ENCODE results near the gene CHRM2. TPM values are rescaled to one million over a fixed set of nuclear protein-coding genes. Genes with fewer than 3 reads are reported as not detected.

CHRM2 gene
- total RNA-seq, 1 experiment from 2014 or later, result not detected

- H2AFZ ChIP-seq (ENCODE audit: low read depth, low read length, poor library complexity, severe bottlenecking), result no peak overlapping the region
- ATAC-seq (no peak), DNase-seq (ENCODE audit: low read depth, low spot score) (peak; percentile 2)
- no peak overlapping the region for H3K9ac ChIP-seq (ENCODE audit: low read length)
- no peaks in the 10 kb centered on the region for H3K79me2 ChIP-seq (ENCODE audit: insufficient read depth, low read length)
- TF ChIP-seq CTCF (IDR thresholded peaks at IDR 0.05 in 2 of 3, conservative IDR thresholded peaks at IDR 0.05 in 1 of 3; ENCODE audit: borderline replicate concordance in 1 of 3, insufficient read depth in 1 of 3, low read depth in 2 of 3, low read length in 2 of 3), result peak in 2 of 3 experiments; percentile 42 to 44; a peak in 3 of 6 replicates
- no peak for TF ChIP-seq CBX3 (IDR thresholded peaks at IDR 0.05; ENCODE audit: low read depth)
- H3K9me2 ChIP-seq (ENCODE audit: insufficient read depth), result no peaks in the 10 kb centered on the region
- CTCF ChIA-PET, result no interaction called here
- no peak overlapping the region for H3K27ac ChIP-seq (ENCODE audit: low read depth, low read length)
- H4K20me1 ChIP-seq (ENCODE audit: insufficient read depth), result no peaks in the 10 kb centered on the region
- intact Hi-C loops (cut with micrococcal nuclease), result no loop called here
- H3K27me3 ChIP-seq (ENCODE audit: insufficient read depth, low read length), result no peaks in the 10 kb centered on the region
- RAD21 ChIA-PET (ENCODE audit: low non-redundant PET in 1 of 2, low total read pairs in 2 of 2, uncharacterized antibody in 2 of 2, unreplicated experiment in 2 of 2), result interaction anchor here in 1 of 2 experiments (0.6 kb wide), 1 partner anchor 175 kb away, joined by 4 read pairs; no protein-coding TSS in a partner anchor
- no peaks in the 10 kb centered on the region; a peak in 1 of 4 replicates for H3K9me3 ChIP-seq (ENCODE audit: control insufficient read depth in 1 of 2, insufficient read depth in 1 of 2, low read depth in 1 of 2, low read length in 2 of 2)
- H3K4me1 ChIP-seq (ENCODE audit: control insufficient read depth in 1 of 2, insufficient read depth in 2 of 2, low read length in 2 of 2), result no peaks in the 10 kb centered on the region
- POLR2A ChIA-PET, result no interaction called here
- BruUV-seq (replicated peaks), result no TSS peak
- no peak overlapping the region for H3K4me3 ChIP-seq (replicated peaks in 1 of 2; ENCODE audit: low read depth in 1 of 2, low read length in 2 of 2)
- H3K36me3 ChIP-seq (ENCODE audit: control insufficient read depth in 1 of 2, insufficient read depth in 2 of 2, low read length in 2 of 2), result no peaks in the 10 kb centered on the region
- H3K4me2 ChIP-seq (ENCODE audit: low read length), result no peak overlapping the region
These were observed 6.1 kb downstream of the CHRM2 start for GRCh38 chr7:136874393-136875032.

- peaks cover 0 to 6% of the 10 kb centered on the region in 2 experiments; a peak in 1 of 4 replicates for H3K9me3 ChIP-seq (ENCODE audit: control insufficient read depth in 1 of 2, insufficient read depth in 1 of 2, low read depth in 1 of 2, low read length in 2 of 2)
- ATAC-seq, result no peak
- DNase-seq (ENCODE audit: low read depth, low spot score), result no peak
- TF ChIP-seq ATF3 (IDR thresholded peaks at IDR 0.05), result no peak
- no peak for TF ChIP-seq TCF7L2 (IDR thresholded peaks at IDR 0.05; ENCODE audit: borderline replicate concordance, extremely low read depth, insufficient read depth, insufficient read length)
- TF ChIP-seq CEBPB (IDR thresholded peaks at IDR 0.05; ENCODE audit: low read depth), result no peak
- TF ChIP-seq FOSL1 (IDR thresholded peaks at IDR 0.05; ENCODE audit: low read depth), result no peak
- TF ChIP-seq JUND (IDR thresholded peaks at IDR 0.05), result no peak
- no peak for TF ChIP-seq ZFX (IDR thresholded peaks at IDR 0.05)
- intact Hi-C loops (cut with micrococcal nuclease), result no loop called here
- H3K9ac ChIP-seq (ENCODE audit: low read length), result no peak overlapping the region
- H3K36me3 ChIP-seq (ENCODE audit: control insufficient read depth in 1 of 2, insufficient read depth in 2 of 2, low read length in 2 of 2), result no peaks in the 10 kb centered on the region
- no peaks in the 10 kb centered on the region for H3K9me2 ChIP-seq (ENCODE audit: insufficient read depth)
- ChIA-PET CTCF (no interaction called here), RAD21 (ENCODE audit: low non-redundant PET in 1 of 2, low total read pairs in 2 of 2, uncharacterized antibody in 2 of 2, unreplicated experiment in 2 of 2) (no interaction called here), POLR2A (no interaction called here)
- no peaks in the 10 kb centered on the region for H3K27me3 ChIP-seq (ENCODE audit: insufficient read depth, low read length)
- no peak overlapping the region for H3K4me3 ChIP-seq (replicated peaks in 1 of 2; ENCODE audit: low read depth in 1 of 2, low read length in 2 of 2)
- H3K79me2 ChIP-seq (ENCODE audit: insufficient read depth, low read length), result no peaks in the 10 kb centered on the region
- BruUV-seq (replicated peaks), result no TSS peak
- no peak overlapping the region for H2AFZ ChIP-seq (ENCODE audit: low read depth, low read length, poor library complexity, severe bottlenecking)
- H3K27ac ChIP-seq (ENCODE audit: low read depth, low read length), result no peak overlapping the region
- H4K20me1 ChIP-seq (ENCODE audit: insufficient read depth), result no peaks in the 10 kb centered on the region
- H3K4me1 ChIP-seq (ENCODE audit: control insufficient read depth in 1 of 2, insufficient read depth in 2 of 2, low read length in 2 of 2), result no peaks in the 10 kb centered on the region
- no peak overlapping the region for H3K4me2 ChIP-seq (ENCODE audit: low read length)
These were observed 9.1 kb downstream of the CHRM2 start for GRCh38 chr7:136877509-136877908.
